GM12872 (cell line): ENCODE results near the gene SCAP.

ENCODE experiments used
- TF ChIP-seq, protein P1 (sequence below): IDR thresholded peaks from 3 replicates; pipeline ENCODE4 v1.5.1; 2011; ENCODE audit warnings: low read depth, mild to moderate bottlenecking, low read length, moderate library complexity; ENCODE audit not compliant: insufficient read depth

The SCAP gene

DNA sequence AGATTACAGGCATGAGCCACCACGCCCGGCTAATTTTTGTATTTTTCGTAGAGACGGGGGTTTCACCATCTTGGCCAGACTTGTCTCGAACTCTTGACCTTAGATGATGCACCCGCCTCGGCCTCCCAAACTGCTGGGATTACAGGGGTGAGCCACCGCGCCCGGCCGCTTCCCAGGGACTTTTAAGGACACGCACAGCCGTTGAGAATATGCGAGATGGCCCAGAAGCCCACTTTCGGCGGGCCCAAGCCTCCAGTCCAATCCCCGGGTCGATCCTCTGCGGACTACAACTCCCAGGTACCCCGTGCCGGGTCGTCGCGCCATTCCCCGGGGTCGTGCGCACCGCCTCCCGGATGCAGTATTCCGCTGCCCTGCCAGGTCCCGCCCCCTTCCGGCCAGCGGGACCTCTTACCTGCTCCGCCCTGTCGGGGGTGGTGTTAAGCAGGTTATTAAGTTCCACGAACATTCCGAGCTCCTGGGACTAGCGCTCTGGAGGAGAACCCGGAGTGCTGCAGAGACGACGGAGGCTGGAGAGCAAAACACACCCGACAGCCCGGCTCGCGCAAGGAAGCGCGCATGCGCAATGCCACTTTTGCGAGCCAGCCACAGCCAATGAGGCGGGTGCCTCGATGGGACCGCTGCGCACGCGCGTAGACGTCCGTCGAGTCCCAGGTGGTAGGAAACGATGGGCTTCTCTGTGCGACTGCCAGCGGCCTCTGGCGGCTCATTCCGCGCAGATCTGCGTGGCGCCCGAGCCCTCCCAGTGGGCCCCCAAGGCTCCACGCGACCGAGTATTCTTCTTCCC lies 37.6 kb upstream of the SCAP start, which contains the start of gene ELP6:
Gene ELP6 (minus strand): TSS at position 588 of the 805 bp plus-strand sequence. CDS start 122 bp downstream, at position 466.
- TF ChIP-seq, protein P1, sequence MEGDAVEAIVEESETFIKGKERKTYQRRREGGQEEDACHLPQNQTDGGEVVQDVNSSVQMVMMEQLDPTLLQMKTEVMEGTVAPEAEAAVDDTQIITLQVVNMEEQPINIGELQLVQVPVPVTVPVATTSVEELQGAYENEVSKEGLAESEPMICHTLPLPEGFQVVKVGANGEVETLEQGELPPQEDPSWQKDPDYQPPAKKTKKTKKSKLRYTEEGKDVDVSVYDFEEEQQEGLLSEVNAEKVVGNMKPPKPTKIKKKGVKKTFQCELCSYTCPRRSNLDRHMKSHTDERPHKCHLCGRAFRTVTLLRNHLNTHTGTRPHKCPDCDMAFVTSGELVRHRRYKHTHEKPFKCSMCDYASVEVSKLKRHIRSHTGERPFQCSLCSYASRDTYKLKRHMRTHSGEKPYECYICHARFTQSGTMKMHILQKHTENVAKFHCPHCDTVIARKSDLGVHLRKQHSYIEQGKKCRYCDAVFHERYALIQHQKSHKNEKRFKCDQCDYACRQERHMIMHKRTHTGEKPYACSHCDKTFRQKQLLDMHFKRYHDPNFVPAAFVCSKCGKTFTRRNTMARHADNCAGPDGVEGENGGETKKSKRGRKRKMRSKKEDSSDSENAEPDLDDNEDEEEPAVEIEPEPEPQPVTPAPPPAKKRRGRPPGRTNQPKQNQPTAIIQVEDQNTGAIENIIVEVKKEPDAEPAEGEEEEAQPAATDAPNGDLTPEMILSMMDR, result peak; percentile 80

DNA sequence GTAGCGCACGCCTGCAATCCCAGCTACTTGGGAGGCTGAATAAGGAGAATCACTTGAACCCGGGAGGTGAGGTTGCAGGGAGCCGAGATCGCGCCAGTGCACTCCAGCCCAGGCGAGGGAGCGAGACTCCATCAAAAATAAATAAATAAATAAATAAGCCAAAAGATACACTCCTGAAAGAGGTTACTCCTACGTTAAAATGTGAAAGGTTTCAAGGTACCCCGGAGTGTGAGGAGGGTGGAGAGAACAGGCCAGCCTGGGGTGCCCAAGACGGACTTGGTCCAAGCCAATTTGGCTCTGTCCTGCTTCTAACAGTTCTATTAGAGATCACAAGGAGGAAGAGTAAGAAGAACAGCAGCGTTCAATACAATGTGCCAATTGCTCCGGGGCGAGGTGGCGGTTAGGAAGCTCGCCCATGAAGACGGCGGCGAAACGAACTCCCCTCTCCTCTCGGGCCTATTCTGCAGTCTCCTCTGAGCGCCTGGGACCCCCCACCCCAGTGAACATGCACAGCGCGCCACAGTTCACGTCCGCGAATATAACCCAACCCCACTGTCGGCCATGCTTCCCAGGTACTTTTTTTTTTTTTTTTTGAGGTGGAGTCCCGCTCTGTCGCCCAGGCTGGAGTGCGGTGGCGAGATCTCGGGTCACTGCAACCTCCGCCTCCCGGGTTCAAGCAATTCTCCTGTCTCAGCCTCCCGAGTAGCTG lies 36.8 kb upstream of the SCAP start:
- TF ChIP-seq, protein P1, result no peak

DNA sequence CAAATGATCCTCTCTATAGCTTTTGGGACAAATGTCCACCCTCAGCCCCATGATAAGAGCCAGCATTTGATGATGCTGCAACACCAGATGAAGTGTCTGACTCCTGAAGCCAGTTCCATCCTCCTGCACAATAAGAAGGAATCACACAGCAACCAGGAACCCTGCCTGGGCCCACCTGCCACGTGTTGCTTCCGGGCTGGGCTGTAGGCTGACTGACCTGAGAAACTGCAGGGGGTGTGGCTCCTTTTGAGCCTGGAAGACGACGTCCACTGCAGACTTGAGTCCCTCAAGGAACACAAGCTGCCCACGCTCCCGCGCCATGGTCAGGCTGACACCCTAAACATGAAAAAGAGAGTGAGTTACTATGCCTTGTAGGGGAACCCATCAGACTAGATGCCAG lies 28.4 kb upstream of the SCAP start:
- TF ChIP-seq, protein P1, result no peak

DNA sequence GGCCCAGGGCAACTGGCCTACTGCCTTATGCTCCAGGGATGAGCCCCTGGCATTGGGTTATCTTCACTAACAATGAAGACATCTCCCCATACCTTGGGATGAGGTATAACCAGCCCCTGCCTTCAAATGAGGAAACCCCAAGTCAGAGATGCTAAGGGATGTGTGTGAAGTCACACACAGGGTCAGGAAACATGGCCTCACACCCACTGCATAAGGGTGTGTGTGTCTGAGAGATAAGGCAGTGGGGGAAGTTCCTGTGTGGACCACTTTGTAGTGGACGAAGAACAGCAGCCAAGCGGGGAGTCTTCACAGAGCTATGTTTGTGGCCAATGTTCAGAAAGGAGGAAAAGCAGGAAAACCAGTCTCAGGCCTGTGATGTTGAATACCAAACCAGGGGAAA lies 27.3 kb upstream of the SCAP start:
- TF ChIP-seq, protein P1, result no peak

DNA sequence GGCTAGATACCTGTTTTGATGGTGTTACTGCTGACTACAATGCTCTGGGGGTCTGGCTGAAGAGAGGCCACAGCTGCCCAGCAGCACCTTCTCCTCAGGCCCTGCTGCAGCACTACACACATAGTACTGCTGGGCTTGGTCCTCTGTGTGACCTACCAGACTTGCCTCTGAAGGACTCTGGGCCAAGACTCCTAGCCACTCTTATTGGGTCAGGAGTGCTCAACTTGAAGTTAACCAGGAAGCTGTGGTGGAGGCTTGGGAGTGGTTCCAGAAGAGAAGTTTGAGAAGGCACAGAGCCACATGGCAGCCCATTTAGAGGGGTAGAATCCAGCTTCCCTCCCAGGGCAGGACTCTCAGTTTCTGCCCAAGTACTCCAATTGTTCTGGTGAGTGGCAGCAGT lies 21.2 kb upstream of the SCAP start:
- TF ChIP-seq, protein P1, result no peak

DNA sequence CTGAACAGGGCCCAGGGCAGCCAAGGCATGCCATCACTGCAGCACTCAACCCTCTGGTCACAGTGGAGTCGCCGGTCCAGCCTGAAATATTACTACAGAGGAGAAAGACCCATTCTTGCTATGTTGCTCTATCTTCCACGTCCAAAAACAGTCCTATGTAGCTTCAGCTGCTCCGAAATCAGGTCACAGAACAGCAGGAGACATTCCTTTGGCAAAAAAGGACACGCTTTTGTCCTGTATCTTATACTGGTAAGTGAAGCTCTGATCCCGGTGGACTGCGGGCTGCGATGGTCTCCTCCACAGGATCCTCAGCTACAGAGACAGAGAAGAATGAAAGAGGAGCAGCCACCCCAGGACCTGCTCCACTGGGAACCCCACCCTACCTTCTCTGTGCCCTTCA lies 20.1 kb upstream of the SCAP start:
- TF ChIP-seq, protein P1, result no peak

DNA sequence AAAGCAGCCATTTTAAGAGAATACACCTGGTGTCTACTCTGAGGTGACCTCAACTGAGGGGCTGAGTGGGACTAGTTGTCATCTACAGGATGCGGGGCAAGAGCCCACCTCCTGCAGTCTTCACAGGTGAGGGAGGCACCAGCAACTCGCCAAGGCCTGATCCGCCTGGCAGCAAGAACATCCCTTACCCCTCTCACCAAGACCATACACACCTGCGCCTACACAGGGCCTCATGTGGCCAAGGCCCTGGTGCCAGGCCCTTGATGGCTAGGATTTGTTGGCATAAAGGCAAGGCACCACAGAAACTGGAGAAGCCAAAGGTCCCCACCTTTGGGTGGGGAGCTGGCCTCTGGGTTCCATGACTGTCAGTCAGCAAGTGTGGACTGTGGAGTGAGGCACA lies 19.4 kb upstream of the SCAP start:
- TF ChIP-seq, protein P1, result no peak
